HL-60/S4 treated with phorbol 12-myristate 13-acetate at 8.2 ng/mL for 4 days and 3 days (cell line): Measurements from ENCODE around the gene DDRGK1.

ENCODE experiments used
- in situ Hi-C: fragments of 300-500 bp; cut with MboI; formaldehyde crosslinking; loops from 2 replicates; pipeline ENCODE4 v1.15.0; 2022; ENCODE audit warnings: low sequenced_read_pairs

Gene DDRGK1

GRCh38 chr20:3235666-3236324 is 31.3 kb upstream of the DDRGK1 start:
- in situ Hi-C loops: no loop called here

- in situ Hi-C loops: no loop called here
Measured at GRCh38 chr20:3233991-3234498, 29.6 kb upstream of the DDRGK1 start.

- in situ Hi-C loops: no loop called here
Measured at GRCh38 chr20:3233131-3233990, 28.9 kb upstream of the DDRGK1 start.

GRCh38 chr20:3231889-3232588 is 27.6 kb upstream of the DDRGK1 start:
- in situ Hi-C loops: no loop called here

- in situ Hi-C loops: no loop called here
Measured at GRCh38 chr20:3231116-3231515, 26.6 kb upstream of the DDRGK1 start.

- in situ Hi-C loops: no loop called here
Measured at GRCh38 chr20:3229798-3230197, 25.3 kb upstream of the DDRGK1 start.

GRCh38 chr20:3229158-3229557 is 24.7 kb upstream of the DDRGK1 start:
- in situ Hi-C loops: no loop called here

- in situ Hi-C loops: no loop called here
Measured at GRCh38 chr20:3228750-3229032, 24.2 kb upstream of the DDRGK1 start.

- in situ Hi-C loops: no loop called here
Measured at GRCh38 chr20:3227936-3228749, 23.7 kb upstream of the DDRGK1 start.

GRCh38 chr20:3227506-3227905 is 23.0 kb upstream of the DDRGK1 start:
- in situ Hi-C loops: no loop called here

- in situ Hi-C loops: no loop called here
Measured at GRCh38 chr20:3226864-3227263, 22.4 kb upstream of the DDRGK1 start.

- in situ Hi-C loops: no loop called here
Measured at GRCh38 chr20:3226093-3226492, 21.6 kb upstream of the DDRGK1 start.

GRCh38 chr20:3224681-3225421 is 20.4 kb upstream of the DDRGK1 start:
- in situ Hi-C loops: no loop called here

GRCh38 chr20:3223994-3224680 is 19.7 kb upstream of the DDRGK1 start:
- in situ Hi-C loops: no loop called here

GRCh38 chr20:3223651-3223993 is 19.1 kb upstream of the DDRGK1 start:
- in situ Hi-C loops: no loop called here

- in situ Hi-C loops: no loop called here
Measured at GRCh38 chr20:3222635-3223600, 18.4 kb upstream of the DDRGK1 start.

GRCh38 chr20:3221398-3222226 is 17.1 kb upstream of the DDRGK1 start:
- in situ Hi-C loops: no loop called here
